Medulla oblongata (tissue), 1 donor: ENCODE data around the gene ACTG1.

Source experiments
- DNase-seq: peaks from one replicate; pipeline ENCODE4 v3.0.0-alpha.2; 2015; ENCODE audit errors: extremely low spot score

Gene ACTG1

DNA sequence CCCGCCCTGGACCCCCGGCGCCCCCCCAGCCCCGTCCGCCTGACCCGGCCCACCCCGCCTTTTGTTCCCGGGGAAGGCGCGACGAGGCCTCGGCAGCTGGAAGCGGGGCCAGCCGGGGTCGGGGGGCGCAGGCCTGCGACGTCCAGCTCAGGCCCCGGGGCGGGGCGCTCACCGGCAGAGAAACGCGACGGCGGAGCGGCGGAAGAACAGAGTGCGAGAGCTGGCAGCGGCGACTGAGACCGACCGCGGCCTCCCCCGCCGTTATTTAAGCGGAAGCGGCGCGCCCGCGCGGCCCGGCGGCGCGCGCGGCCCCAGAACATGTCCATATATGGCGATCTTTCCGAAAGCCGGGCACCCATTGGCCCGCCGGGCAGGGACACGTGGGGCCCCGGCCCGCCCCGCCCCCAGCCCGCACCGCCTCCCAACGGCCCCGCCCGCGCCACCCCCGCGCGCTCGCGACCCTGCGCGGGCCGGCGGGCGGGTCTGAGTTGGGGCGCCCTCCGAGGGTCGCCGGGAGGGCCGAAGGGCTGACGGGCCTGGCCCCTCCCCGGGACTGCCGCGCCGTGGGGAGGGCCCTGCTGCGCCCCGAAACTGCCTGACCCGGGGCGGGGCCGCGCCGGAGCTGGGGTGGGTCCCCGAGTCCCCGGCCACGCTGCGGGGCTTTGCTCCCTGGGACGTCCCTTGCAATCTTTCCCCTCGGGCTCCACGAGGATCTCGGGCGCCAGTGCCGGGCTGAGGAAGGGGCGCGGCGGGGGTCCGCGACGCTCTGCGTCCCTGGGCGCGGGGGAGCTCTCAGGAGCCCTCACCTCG lies at the start of gene ACTG1:
Gene ACTG1 (minus strand): TSS at position 238 of the 810 bp plus-strand sequence. CDS start 445 bp downstream, outside the sequence.
- DNase-seq = peak; percentile 94

DNA sequence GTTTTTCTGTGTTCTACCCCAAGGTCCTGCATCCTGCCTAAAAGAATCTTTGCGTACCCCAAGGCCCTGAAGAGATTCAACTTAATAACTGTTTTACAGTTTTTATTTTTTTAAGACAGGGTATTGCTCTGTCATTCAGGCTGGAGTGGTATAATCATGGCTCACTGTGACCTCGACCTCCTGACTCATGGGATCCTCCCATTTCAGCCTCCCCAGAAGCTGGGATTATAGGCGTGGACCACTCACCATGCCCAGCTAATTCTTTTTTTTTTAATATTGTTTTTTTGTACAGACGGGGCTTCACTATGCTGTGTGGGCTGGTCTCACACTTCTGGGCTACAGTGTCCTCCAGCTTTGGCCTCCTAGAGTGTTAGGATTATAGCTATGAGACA lies 48.9 kb upstream of the ACTG1 start:
- no peak for DNase-seq

DNA sequence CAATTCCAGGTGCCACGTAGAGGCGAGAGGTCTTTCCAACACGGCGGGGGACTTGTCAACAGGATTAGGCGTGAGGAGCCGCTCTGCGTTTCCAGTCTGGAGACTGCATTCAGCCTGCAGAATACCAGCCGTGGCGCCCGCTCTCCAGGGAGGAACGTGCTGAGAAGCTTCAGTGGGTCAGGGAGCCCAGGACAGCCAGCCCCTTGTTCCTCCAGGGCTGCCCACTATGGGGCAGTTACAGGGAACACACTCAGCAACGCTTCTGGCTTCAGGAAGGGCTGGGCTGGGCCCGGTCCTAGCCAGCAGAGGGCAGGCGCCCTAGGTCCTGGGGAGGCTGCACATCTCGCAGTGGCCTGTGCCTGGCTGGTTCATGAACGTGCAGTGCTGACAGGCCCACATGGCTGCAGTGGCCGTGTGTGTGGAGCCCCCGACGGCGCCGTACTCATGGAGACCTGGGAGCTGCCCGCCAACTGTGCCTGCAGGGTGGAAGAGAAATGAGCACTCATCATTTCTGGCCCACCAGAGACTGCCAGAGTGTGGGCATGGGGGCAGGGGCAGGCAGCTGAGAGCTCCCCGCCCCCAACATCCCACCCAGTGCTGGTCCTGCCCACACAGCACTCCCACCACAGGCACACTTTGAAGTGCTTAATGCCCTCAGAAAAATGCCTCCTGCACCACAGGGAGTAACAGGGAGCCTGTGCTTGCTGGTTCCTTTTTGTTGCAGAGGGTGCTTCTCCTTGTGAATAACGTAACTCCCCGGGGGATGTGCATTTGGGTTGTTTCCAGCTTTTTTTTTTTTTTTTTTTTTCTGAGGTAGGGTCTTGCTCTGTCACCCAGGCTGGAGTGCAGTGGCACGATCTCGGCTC lies 46.6 kb upstream of the ACTG1 start:
- DNase-seq = no peak

DNA sequence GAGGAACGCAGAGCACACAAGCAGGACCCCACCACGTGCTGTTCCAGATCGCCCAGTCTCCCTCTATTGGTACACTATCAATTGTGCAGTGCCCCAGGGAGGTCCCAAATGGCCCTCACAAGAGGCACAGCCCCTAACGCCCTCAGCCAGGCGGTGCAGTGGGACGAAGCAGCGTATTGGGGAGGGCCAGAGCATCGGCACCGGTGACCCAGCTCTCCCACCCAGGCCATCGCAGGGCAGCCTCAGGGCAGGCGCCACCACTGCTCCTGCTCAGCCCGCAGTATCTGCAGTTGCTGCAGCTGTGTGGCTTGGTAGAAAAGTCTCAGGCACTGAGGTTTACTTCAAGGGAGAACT lies 45.5 kb upstream of the ACTG1 start:
- DNase-seq = no peak

DNA sequence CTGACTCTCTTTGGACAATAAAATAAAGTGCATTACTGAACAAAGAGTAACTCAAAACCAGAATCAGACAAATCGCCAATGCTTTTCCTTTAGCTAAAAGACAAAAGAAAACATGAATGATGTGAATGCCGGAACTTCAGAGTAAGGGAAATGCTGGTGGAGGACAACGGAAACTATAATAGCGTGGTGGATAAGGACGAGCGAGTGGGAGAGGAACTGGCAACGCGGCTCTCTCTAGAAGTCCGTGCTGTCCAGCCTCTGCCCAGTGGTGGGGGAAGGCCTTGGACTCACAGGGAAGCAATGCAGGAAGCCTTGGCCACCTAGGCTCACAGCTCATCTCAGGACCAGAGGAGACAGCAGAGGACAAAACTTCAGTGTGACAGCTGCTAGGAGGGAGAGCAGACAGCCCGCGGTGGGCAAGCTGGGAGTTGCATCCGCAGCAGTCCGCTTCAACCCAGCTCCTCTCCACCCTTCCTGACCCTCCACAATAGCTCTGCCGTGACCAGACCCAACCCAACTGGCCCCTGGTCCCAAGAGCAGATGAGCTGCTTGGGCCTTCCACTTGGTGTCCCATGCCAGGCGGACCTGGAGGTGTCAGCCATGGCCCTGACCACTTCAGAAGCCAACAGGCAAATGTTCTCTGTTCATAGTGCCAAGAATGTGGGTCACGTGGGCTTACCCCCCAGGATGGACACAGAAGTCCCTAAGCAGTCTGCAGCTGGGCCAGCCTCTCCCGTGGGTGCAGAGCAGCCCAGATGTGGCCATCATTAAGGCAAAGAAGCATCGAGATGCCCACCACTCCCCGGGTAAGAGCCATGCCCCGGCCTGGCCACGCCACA lies 44.9 kb upstream of the ACTG1 start:
- DNase-seq = no peak

DNA sequence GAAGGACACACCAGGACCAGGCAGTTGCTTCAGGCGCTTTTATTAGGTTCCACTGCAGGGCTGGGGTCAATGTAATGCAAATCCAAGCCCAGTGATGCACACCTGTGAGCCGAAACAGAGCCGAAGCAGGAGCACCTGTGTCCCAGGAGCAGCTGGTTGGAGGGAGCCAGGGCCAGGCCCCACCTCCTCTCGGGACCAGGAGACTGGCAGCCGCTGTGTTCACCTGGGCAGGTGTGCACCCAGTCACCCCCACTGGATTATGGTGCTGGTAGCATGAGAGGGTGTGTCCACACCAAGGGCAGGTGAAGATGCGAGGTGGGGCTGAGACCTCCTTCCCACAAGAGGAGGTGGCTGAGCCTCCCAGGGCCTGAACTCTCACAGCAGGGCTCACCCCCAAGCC lies 44.3 kb upstream of the ACTG1 start:
- no peak for DNase-seq

DNA sequence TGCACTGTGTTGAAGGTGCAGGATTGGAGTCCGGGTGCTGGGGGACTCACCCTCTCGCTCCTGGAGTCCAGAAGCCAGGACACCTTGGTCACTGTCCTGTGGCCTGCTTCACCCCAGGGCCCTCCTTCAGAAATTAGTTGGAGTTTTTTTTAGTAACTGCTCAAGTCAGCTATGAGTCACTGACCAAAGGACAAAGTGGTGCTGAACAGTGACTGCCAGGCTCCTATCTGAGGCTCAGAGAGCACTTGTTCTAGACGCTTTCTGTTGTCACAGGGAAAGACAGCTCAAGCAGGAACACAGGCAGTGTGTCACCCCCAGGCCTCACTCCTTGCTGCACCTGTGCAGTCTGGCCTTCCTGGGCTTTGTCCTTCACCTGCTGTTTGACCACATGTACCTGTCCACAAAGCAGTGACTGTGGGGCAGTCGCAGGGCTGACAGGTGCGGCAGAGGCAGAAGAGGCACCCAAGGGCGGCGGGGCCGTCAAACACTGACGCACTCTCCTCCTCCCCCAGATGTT lies 43.6 kb upstream of the ACTG1 start:
- no peak for DNase-seq

DNA sequence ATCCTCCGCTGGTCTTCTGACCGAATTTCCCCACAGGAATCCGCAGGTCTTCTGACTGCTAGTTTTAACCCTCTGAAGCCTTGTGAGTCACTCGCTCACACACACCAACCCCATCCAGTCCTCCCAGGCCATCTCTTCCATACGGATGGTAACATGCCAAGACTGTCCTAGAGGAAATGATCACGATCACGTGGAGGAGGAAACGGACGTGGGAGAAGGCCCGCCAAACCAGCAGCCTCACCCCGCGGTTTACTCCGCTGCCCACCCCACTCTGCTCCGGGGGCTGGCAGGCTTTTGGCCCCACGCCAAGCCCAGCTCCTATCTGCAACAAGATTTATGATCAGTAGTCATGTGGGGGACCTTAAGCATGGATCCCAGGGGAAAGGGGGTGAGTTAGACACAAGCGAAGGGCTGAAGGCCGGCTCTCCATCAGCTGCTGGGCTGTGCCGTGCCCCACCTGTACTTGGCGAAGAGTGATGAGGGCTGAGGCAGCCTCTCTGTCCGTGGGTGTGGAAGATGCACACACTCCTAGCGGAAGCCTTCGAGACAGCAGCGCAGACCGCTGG lies 41.1 kb upstream of the ACTG1 start:
- DNase-seq = no peak

DNA sequence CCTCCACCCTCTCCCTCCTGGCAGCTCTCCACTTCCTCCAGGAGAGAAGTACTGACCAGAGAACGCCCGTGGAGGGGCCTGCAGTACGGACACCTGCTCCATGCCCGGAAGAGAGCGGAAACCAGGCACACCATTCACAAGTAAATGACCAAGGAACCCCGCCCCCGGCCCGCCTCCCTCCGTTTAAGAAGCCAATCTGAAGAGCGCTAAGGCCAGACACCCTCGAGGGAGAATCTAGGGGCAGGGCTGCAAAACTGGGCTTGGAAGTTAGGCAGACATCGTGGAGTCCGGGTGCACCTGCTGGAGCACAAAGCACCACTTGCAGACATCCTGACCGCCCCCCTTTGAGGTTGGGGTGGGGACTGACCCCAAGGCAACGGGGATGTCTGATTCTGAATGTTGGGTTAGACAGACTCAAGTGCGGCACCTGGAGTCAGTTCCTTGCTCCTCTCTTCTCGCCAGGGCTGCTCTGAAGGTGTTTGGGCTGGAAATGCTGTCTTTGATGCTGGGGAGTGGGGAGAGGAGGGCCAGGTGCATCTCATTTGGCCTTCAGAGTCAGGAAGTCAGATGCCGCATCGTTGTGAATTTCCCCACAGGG lies 40.5 kb upstream of the ACTG1 start:
- DNase-seq = peak; percentile 62

DNA sequence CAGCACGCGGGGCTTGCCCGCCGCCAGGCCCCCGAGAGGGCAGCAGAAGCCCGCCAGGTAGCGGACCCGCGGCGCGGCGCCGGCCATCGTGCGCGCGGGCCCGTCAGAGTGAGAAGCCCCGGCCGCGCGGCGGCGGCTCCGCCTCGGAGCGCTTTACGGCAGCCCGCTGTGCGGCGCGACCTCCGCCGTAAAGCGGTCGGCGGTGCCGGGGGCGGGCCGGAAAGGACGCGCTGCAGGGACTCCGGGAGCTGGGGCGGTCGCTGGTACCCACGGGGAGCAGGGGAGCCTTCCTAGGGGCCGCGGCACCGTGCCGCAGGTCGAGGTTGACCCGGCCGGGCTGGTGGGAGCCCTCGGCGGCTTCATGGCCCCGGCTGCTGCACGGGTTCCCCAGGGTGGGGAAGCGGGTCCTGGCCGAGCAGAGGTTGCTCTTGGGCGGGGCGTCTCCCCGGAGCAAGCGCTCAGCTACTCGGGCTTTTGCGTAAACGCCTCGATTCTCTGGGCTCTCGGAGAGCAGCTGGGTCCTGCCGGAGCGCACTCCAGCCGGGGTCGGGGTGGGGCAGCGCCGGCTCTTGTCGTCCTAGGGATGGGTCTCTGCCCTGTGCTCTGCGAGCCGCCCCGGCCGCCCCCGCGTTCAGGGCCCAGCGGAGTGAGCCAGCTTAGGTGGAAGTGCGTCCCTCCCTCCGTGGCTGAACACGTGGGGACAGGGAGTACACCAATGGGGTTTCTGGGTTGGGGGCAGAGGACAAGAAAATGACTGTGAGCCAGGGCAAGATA lies 39.8 kb upstream of the ACTG1 start, which contains the start of gene FAAP100:
Gene FAAP100 (minus strand): TSS at position 110 of the 774 bp plus-strand sequence. CDS start 23 bp downstream, at position 87.
- DNase-seq = peak; percentile 73

DNA sequence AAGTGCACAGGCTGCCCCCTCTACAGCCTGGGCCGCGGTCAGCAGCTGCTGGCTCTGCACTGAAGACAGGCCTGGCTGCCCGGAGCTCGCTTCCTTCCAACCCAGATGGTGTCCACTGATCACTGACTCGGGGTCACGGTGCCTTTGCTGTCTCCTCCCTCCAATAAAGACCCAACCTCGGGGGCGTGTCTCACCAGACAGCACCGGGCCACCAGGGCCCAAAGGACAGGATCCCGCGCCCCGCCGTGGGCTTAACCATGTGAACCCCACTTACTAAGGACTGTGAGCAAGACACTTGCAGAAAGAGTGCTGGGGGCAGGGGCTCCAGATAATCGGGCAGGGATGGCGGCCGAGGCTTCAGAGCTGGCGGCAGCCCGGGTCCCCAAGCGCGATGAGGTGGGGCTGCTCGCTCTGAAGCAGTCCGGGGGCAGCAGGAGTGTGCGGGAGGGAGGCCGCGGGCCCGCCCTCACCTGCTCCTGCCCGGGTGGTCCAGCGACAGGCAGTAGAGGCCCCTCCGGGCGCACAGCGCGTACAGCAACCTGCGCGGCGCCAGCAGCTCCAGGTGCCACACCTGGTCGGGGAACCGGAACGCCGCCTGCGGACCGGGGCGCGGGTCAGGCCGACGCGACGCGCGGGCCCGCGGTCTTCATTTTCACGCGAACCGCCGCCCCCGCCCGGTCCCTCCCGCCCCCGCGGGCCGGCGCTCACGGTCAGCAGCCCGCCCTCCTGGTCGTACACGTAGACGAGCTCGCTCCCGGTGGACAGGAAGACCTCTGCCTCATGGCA lies 39.1 kb upstream of the ACTG1 start:
- DNase-seq = no peak

DNA sequence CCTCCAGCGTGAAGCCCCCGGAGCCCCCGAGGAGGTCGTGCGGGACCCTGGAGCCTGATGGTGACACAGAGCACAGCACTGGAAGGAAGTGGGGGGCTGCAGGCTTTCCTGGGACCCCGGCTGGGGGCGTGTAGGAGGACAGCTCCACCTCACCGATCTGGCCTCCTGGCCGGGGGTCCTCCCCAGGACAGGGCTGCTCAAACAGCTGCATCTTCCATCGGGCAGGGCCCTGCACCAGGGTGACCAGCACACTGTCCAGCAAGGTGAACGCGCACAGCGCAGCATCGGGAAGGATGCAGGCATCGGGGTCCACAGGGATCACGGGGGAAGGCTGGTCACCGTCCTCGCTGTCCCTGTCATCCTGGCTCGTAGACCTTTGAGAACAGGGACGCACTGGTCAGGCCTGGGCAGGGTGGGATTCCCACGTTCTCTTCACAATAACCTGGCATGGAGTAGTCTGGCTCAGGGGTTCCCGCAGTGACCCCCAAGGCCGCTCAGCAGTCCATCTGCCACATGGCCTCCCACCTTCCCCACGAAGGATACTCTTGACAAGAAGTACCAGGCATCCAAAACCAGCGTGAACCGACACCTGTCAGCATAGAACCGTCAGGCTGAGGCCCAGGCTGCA lies 38.3 kb upstream of the ACTG1 start:
- no peak for DNase-seq

DNA sequence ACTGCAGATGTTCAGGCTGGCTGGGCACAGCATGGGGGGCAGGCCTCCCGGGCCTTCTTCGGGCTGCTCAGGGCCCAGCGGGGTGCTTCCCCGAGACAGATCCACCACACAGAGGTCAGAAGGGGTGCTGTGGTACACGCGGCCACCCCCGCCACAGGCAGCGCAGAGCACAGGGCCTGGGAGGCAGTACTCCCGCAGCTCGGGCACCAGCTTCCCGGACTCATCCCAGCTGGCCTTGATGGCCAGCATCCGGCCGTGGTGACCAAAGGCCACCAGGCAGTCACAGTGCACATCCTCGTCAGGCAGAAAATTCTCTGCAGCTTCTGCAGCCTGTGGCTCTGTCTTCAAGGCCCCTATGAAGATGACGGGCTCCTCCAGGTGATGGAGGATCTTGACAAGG lies 37.7 kb upstream of the ACTG1 start:
- no peak for DNase-seq

DNA sequence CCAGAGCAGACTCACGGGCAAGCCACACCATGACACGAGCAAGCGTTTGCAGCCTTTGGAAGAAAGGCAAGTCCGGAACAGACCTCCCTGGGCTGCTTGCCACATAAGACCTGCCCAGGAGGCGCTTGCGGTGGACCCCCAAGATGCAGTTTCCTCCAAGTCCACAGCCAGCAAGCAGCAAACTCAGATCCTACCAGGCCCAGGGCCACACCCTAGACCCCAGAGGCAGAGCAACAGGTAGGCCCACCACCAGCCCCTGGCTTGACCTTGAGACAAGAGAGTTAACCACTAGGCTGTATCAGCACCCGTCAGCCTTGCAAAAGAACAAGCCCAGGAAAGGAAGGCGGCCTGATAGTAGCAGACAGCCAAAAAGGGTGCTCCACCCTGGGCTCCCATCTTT lies 37.2 kb upstream of the ACTG1 start:
- DNase-seq = no peak

DNA sequence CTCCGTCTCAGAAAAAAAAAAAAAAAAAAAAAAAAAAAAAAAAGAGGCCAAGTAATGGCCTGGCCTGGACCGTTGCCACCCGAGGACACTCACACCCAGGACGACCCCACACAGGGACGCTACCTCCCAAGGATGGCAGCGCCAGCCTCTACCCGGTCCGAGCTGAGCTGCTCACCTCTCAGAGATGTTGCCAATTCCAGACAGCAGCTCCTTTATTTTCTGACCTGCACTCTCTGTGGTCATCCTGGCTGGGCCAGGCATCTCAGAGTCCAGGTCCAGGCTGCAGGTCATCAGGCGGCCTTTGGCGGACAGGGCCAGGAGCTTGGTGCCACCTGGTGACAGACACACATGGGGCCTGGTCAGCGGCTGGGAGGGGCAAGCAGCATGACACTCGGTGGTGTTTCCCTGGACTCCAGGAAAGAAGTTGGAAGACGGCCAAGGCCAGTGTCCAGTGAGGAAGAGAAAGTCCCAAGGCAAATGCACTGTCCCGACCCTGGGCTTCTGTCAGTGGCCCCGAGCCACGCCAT lies 36.5 kb upstream of the ACTG1 start:
- DNase-seq = no peak

DNA sequence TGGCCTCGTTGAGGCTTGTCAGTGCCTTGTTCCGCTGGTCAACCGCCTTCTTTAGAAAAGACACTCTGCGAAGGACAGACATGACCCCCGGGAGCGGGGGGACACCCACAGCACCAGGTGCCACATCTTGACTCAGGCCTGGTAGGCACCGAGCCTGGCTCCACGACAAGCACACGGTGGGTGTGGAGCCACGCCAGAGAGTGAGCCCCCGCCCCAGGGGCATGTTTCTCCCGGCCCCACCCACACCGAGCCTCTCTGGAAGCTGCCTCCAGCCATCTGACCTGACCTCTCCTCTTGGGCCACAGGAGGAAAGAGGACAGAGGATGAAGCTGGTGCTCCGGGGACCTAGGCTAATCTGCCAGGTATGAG lies 35.0 kb upstream of the ACTG1 start:
- no peak for DNase-seq

DNA sequence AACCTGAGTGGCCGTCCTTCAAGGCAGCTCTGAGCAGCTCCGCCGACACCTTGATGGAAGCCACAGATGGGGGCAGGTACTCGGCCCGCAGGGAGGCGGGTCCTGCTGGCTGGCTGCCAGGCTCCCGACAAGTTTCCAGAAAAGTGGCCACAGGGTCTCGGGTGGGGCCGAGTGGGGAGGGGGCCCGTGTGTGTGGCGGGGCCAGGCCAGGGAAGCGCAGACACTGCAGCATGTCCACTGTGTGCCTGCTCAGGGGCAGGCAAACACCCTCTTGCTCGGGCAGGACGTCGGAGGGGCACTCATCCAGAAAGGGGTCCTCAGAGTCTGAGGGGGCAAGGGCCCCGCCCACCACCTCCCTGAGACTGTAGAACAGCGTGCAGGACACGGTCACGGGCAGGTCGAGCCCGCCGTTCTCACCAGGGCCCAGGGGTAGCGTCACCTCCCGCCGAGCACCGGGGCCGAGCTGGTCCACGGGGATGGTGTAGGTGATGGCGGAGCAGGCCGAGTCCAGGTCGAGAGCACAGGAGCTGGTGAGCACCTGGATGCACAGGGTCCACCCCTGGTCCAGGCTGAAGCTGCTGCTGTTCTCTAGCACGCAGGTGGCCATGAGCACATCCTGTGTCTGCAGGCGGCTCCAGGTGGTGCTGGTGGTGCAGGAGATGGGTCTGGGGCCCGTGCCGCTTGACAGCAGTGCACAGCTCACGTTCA lies 34.5 kb upstream of the ACTG1 start:
- no peak for DNase-seq
